ENCODE results near the gene ANKH. TPM values are rescaled to one million over a fixed set of nuclear protein-coding genes. Genes with fewer than 3 reads are reported as not detected.

The ANKH gene
- total RNA-seq, 1 donor from 2014 or later = 29.9 TPM

- Mint-ChIP-seq H3K27me3 (no peaks in the 10 kb centered on the region), H3K4me3 (ENCODE audit: low read depth) (no peak overlapping the region), H3K36me3 (ENCODE audit: insufficient read depth) (peaks cover 2% of the 10 kb centered on the region), H3K27ac (no peak overlapping the region), H3K4me1 (ENCODE audit: low read depth) (peaks cover 13% of the 10 kb centered on the region), H3K9me3 (ENCODE audit: low read depth) (peaks cover 9% of the 10 kb centered on the region)
- TF ChIP-seq, protein P1, sequence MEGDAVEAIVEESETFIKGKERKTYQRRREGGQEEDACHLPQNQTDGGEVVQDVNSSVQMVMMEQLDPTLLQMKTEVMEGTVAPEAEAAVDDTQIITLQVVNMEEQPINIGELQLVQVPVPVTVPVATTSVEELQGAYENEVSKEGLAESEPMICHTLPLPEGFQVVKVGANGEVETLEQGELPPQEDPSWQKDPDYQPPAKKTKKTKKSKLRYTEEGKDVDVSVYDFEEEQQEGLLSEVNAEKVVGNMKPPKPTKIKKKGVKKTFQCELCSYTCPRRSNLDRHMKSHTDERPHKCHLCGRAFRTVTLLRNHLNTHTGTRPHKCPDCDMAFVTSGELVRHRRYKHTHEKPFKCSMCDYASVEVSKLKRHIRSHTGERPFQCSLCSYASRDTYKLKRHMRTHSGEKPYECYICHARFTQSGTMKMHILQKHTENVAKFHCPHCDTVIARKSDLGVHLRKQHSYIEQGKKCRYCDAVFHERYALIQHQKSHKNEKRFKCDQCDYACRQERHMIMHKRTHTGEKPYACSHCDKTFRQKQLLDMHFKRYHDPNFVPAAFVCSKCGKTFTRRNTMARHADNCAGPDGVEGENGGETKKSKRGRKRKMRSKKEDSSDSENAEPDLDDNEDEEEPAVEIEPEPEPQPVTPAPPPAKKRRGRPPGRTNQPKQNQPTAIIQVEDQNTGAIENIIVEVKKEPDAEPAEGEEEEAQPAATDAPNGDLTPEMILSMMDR (IDR thresholded peaks at IDR 0.05; ENCODE audit: unreplicated experiment) = no peak
- no peak for DNase-seq (ENCODE audit: low spot score, unreplicated experiment)
These were observed 61.3 kb downstream of the ANKH start for GRCh38 chr5:14810282-14810681.

GRCh38 chr5:14809369-14810155 lies 62.0 kb downstream of the ANKH start:
- peaks cover 9% of the 10 kb centered on the region for H3K9me3 Mint-ChIP-seq (ENCODE audit: low read depth)
- peaks cover 13% of the 10 kb centered on the region for H3K4me1 Mint-ChIP-seq (ENCODE audit: low read depth)
- DNase-seq (ENCODE audit: low spot score, unreplicated experiment) = no peak
- H3K36me3 Mint-ChIP-seq (ENCODE audit: insufficient read depth) = peaks cover 2% of the 10 kb centered on the region
- TF ChIP-seq, protein P1 (IDR thresholded peaks at IDR 0.05; ENCODE audit: unreplicated experiment) = no peak
- H3K27me3 Mint-ChIP-seq = no peaks in the 10 kb centered on the region
- no peak overlapping the region for H3K4me3 Mint-ChIP-seq (ENCODE audit: low read depth)
- no peak overlapping the region for H3K27ac Mint-ChIP-seq

GRCh38 chr5:14807471-14807870 lies 64.1 kb downstream of the ANKH start:
- TF ChIP-seq, protein P1 (IDR thresholded peaks at IDR 0.05; ENCODE audit: unreplicated experiment) = no peak
- Mint-ChIP-seq H3K27ac (no peak overlapping the region), H3K27me3 (no peaks in the 10 kb centered on the region), H3K9me3 (ENCODE audit: low read depth) (peaks cover 9% of the 10 kb centered on the region), H3K4me3 (ENCODE audit: low read depth) (no peak overlapping the region), H3K4me1 (ENCODE audit: low read depth) (peaks cover 13% of the 10 kb centered on the region), H3K36me3 (ENCODE audit: insufficient read depth) (peaks cover 2% of the 10 kb centered on the region)
- no peak for DNase-seq (ENCODE audit: low spot score, unreplicated experiment)

DNA sequence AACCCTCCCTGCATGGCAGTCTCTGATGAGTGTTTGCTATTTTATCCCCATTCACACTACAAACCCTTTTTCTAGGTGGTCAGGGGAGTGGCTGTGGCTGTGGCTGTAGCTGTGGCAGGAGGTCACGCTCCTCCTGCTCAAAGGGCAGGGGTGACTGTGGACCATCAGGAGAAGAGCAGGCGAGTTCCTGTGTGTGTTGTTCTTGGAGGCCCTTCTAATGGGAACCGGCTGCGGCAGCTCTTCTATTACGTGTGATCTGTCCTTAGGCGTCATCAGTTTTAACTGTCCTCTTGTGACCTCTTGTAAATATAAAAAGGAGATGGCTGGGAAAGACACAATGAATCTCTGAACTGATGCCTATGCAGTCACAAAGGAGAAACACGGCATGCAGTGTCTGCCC lies 65.1 kb downstream of the ANKH start:
- Mint-ChIP-seq H3K9me3 (ENCODE audit: low read depth) (peaks cover 9% of the 10 kb centered on the region), H3K4me1 (ENCODE audit: low read depth) (peaks cover 13% of the 10 kb centered on the region), H3K27me3 (no peaks in the 10 kb centered on the region), H3K36me3 (ENCODE audit: insufficient read depth) (peaks cover 2% of the 10 kb centered on the region), H3K27ac (no peak overlapping the region), H3K4me3 (ENCODE audit: low read depth) (no peak overlapping the region)
- TF ChIP-seq, protein P1 (IDR thresholded peaks at IDR 0.05; ENCODE audit: unreplicated experiment) = no peak
- no peak for DNase-seq (ENCODE audit: low spot score, unreplicated experiment)

DNA sequence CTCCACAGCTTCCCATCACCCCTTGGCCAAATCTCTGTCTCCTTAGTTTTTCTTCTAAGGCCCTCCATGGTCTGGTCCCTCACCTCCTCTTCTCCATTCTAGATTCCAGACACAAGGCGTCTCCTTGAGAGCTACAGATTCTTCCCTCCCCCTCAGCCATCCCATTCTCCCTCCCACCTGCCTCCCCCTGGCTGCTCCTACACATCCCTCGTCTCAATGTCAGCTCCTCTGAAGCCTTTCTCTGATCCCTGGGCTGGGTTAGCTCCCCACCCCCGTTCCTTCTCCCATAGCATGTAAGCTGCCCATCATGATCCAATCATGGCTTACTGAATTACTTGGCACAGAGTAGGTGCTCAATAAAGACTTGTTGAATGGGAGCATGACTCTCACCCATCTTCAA lies 69.0 kb downstream of the ANKH start:
- no peaks in the 10 kb centered on the region for H3K27me3 Mint-ChIP-seq
- H3K36me3 Mint-ChIP-seq (ENCODE audit: insufficient read depth) = no peaks in the 10 kb centered on the region
- peaks cover 3% of the 10 kb centered on the region for H3K4me1 Mint-ChIP-seq (ENCODE audit: low read depth)

More for the DNA sequence above, 69.0 kb downstream of the ANKH start:
- H3K9me3 Mint-ChIP-seq (ENCODE audit: low read depth) = no peaks in the 10 kb centered on the region
- TF ChIP-seq, protein P1 (IDR thresholded peaks at IDR 0.05; ENCODE audit: unreplicated experiment) = no peak
- H3K4me3 Mint-ChIP-seq (ENCODE audit: low read depth) = no peak overlapping the region
- DNase-seq (ENCODE audit: low spot score, unreplicated experiment) = no peak
- H3K27ac Mint-ChIP-seq = no peak overlapping the region

All from progenitor cell of endocrine pancreas (in vitro differentiated cells).